Naive thymus-derived CD4-positive, alpha-beta T cell (primary cell): ENCODE data around the gene SREBF2. TPM values are rescaled to one million over a fixed set of nuclear protein-coding genes. Genes with fewer than 3 reads are reported as not detected.
A peak's percentile ranks its signal among the peaks of the same experiment; 100 is the strongest.

Source experiments
- ATAC-seq: fragments of 150-1000 bp; cut with Tn5 transposase; 2 replicates; pipeline ENCODE4 v1.10.0; 2021; ENCODE audit warnings: mild to moderate bottlenecking, moderate library complexity
- CTCF ChIA-PET: fragments of 350-600 bp; sonication (Branson Sonifier 250); formaldehyde crosslinking; loops from one replicate; lab custom pipeline; 2021; ENCODE audit warnings: antibody characterized with exemption; lab: Charles Lee
- POLR2A ChIA-PET: fragments of 350-600 bp; sonication (Branson Sonifier 250); formaldehyde crosslinking; loops from one replicate; lab custom pipeline; 2021; ENCODE audit warnings: antibody characterized with exemption, inconsistent platforms; lab: Charles Lee
- DNase-seq, 9 donors: peaks; one replicate each; pipeline versions ENCODE4 v3.0.0 to v3.0.0-alpha.2; 2020 to 2022; ENCODE audit warnings: mixed read lengths in 1 of 9
- H3K27ac ChIP-seq: one replicate; pipeline ENCODE4 v1.7.0; 2013; ENCODE audit warnings: mild to moderate bottlenecking, low read depth, low read length, moderate library complexity
- H3K27me3 ChIP-seq, 2 donors: one replicate each; pipeline ENCODE4 v1.7.0; 2013; ENCODE audit warnings: low read length in 2 of 2, mild to moderate bottlenecking in 2 of 2, moderate library complexity in 2 of 2; ENCODE audit not compliant: control insufficient read depth in 2 of 2, insufficient read depth in 2 of 2
- H3K36me3 ChIP-seq, 3 experiments: 1 replicate in 2 of 3; 2 replicates in 1 of 3; pipeline ENCODE4 v1.7.0; 2013; ENCODE audit warnings: low read length in 3 of 3, mild to moderate bottlenecking in 3 of 3, moderate library complexity in 1 of 3; ENCODE audit not compliant: insufficient read depth in 3 of 3, control insufficient read depth in 2 of 3
- H3K4me1 ChIP-seq, 2 donors: one replicate each; pipeline ENCODE4 v1.7.0; 2013; ENCODE audit warnings: low read length in 2 of 2, mild to moderate bottlenecking in 2 of 2, moderate library complexity in 1 of 2; ENCODE audit not compliant: control insufficient read depth in 2 of 2, insufficient read depth in 2 of 2
- H3K4me3 ChIP-seq: 2 replicates; pipeline ENCODE4 v1.7.0; 2013; ENCODE audit warnings: mild to moderate bottlenecking, low read length
- H3K9me3 ChIP-seq, 3 experiments: 1 replicate in 2 of 3; 2 replicates in 1 of 3; pipeline ENCODE4 v1.7.0; 2013; ENCODE audit warnings: low read length in 3 of 3; ENCODE audit not compliant: control insufficient read depth in 2 of 3
- H3K27ac Mint-ChIP-seq, 9 donors: one replicate each; pipeline ENCODE4 v1.8.0; 2020 to 2022; ENCODE audit warnings: mixed read lengths in 9 of 9, mild to moderate bottlenecking in 8 of 9, moderate library complexity in 5 of 9, inconsistent platforms in 2 of 9
- H3K27me3 Mint-ChIP-seq, 5 donors: one replicate each; pipeline ENCODE4 v1.8.0; 2021 to 2022; ENCODE audit warnings: mixed read lengths in 5 of 5, mild to moderate bottlenecking in 1 of 5
- H3K36me3 Mint-ChIP-seq, 5 donors: one replicate each; pipeline ENCODE4 v1.8.0; 2020 to 2022; ENCODE audit warnings: mixed read lengths in 5 of 5, mild to moderate bottlenecking in 3 of 5, inconsistent platforms in 1 of 5
- H3K4me1 Mint-ChIP-seq, 7 donors: one replicate each; pipeline ENCODE4 v1.8.0; 2020 to 2022; ENCODE audit warnings: mixed read lengths in 7 of 7, mild to moderate bottlenecking in 3 of 7, inconsistent platforms in 1 of 7
- H3K4me3 Mint-ChIP-seq, 10 donors: one replicate each; pipeline ENCODE4 v1.8.0; 2020 to 2022; ENCODE audit warnings: mild to moderate bottlenecking in 10 of 10, mixed read lengths in 10 of 10, moderate library complexity in 6 of 10, inconsistent platforms in 2 of 10
- H3K9me3 Mint-ChIP-seq, 11 donors: one replicate each; pipeline ENCODE4 v1.8.0; 2020 to 2022; ENCODE audit warnings: mixed read lengths in 11 of 11, mild to moderate bottlenecking in 4 of 11, inconsistent platforms in 1 of 11, moderate library complexity in 1 of 11
- intact Hi-C, 2 donors: fragments of 100-400 bp; cut with micrococcal nuclease; formaldehyde crosslinking; loops; one replicate each; pipeline ENCODE4 v1.15.1; 2023
- polyA plus RNA-seq, 2 donors: library from polyadenylated mRNA; unstranded; fragments of 300-500 nt; fragmentation: Illumina TruSeq; gene quantifications; one replicate each; pipeline ENCODE4 v1.2.3, GENCODE V29; 2021
- total RNA-seq, 6 experiments: library from RNA in 5 of 6; stranded (reverse) in 5 of 6; gene quantifications; 1 replicate in 5 of 6; 2 replicates in 1 of 6; pipeline ENCODE4 v1.2.3 and lab custom pipeline; 2021 to 2026

SREBF2 gene
- total and polyA plus RNA-seq, 7 experiments from 2014 or later, result 17.4 to 117 (median 84.0) TPM

DNA sequence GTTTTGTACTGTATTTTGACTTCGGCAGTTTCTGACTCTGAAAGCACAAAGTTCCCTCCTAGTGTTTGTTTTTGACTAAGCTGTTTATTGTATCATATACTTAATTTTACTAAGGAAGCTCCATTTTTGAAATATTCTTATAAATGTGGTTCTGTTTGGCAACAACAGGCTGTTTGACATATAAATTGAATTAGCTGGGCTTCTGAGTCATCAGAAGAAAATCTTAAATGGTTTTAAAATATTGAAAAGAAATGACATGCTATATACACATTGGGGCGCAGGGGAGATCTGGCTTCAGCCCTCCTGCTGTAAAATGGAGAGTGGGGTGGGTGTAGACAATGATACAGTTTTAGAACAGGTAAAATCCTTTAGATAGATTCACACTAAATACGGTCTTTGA, 43.4 kb downstream of the SREBF2 start:
- H3K27ac Mint-ChIP-seq, result peak overlapping the region in 4 of 9 donors; percentile 17 to 84 (median 30)
- no peak overlapping the region for H3K27ac ChIP-seq
- peaks cover 13 to 48% (median 27%) of the 10 kb centered on the region in 5 donors for H3K36me3 Mint-ChIP-seq
- DNase-seq, result no peak
- POLR2A ChIA-PET, result interaction anchor here (0.6 kb wide), 1 partner anchor 108 kb away, joined by 3 read pairs; no protein-coding TSS in a partner anchor
- H3K27me3 Mint-ChIP-seq, result no peaks in the 10 kb centered on the region
- H3K9me3 ChIP-seq, result no peaks in the 10 kb centered on the region
- intact Hi-C loops, result no loop called here
- H3K4me3 ChIP-seq, result no peak overlapping the region
- peaks cover 0 to 2% (median 0%) of the 10 kb centered on the region in 11 donors for H3K9me3 Mint-ChIP-seq
- ATAC-seq, result no peak
- H3K4me1 Mint-ChIP-seq, result peaks cover 0 to 29% (median 17%) of the 10 kb centered on the region in 7 donors
- H3K4me3 Mint-ChIP-seq, result no peak overlapping the region
- CTCF ChIA-PET, result interaction anchor here (1.4 kb wide), 1 partner anchor 19 kb away, joined by 3 read pairs; no protein-coding TSS in a partner anchor
- no peaks in the 10 kb centered on the region for H3K27me3 ChIP-seq
- peaks cover 3 to 67% (median 12%) of the 10 kb centered on the region in 3 experiments for H3K36me3 ChIP-seq
- no peaks in the 10 kb centered on the region for H3K4me1 ChIP-seq

DNA sequence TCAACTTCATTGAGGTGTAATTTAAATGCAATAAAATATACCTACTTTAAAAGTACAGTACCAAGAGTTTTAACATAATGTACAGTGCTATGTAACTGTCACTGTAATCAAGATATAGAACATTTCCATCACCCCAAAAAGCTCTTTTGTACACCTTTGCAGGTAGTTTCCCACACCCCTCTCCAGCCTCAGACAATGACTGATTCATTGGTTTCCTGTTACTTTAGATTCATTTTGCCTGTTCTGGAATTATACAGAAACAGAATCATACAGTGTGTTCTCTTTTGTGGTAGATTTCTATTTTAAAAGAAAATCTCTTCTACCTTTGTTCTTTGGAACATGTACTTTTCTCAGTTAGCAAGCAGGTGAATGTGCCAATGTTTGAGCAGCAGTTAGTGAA, 43.8 kb downstream of the SREBF2 start:
- Histone ChIP-seq H3K36me3 (peaks cover 0 to 67% (median 9%) of the 10 kb centered on the region in 3 experiments), H3K27ac (no peak overlapping the region), H3K4me3 (no peak overlapping the region), H3K9me3 (no peaks in the 10 kb centered on the region), H3K4me1 (no peaks in the 10 kb centered on the region), H3K27me3 (no peaks in the 10 kb centered on the region)
- peak; percentile 26 for ATAC-seq
- H3K27me3 Mint-ChIP-seq, result no peaks in the 10 kb centered on the region
- intact Hi-C loops, result no loop called here
- H3K36me3 Mint-ChIP-seq, result peaks cover 16 to 52% (median 31%) of the 10 kb centered on the region in 5 donors
- peak overlapping the region in 5 of 9 donors; percentile 17 to 84 (median 38) for H3K27ac Mint-ChIP-seq
- no peak overlapping the region for H3K4me3 Mint-ChIP-seq
- H3K9me3 Mint-ChIP-seq, result peaks cover 0 to 2% (median 0%) of the 10 kb centered on the region in 11 donors
- ChIA-PET CTCF (no interaction called here), POLR2A (no interaction called here)
- peak in 1 of 9 donors; percentile 19 for DNase-seq
- H3K4me1 Mint-ChIP-seq, result peaks cover 0 to 29% (median 16%) of the 10 kb centered on the region in 7 donors

DNA sequence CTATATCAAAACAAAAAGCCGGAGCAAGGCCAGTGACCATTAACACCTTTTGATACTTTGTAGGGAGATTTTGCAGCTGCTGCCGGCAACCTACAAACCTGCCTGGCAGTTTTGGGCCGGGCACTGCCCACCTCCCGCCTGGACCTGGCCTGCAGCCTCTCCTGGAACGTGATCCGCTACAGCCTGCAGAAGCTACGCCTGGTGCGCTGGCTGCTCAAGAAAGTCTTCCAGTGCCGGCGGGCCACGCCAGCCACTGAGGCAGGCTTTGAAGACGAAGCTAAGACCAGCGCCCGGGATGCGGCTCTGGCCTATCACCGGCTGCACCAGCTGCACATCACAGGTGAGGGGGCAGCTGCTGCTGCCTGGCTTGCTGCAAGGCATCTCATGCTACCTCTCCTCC, 47.7 kb downstream of the SREBF2 start:
- no peaks in the 10 kb centered on the region for H3K27me3 ChIP-seq
- no peak overlapping the region for H3K4me3 Mint-ChIP-seq
- H3K9me3 ChIP-seq, result no peaks in the 10 kb centered on the region
- H3K27me3 Mint-ChIP-seq, result no peaks in the 10 kb centered on the region
- peaks cover 8 to 88% (median 30%) of the 10 kb centered on the region in 3 experiments for H3K36me3 ChIP-seq
- H3K36me3 Mint-ChIP-seq, result peaks cover 18 to 63% (median 30%) of the 10 kb centered on the region in 5 donors
- H3K9me3 Mint-ChIP-seq, result peaks cover 0 to 3% (median 0%) of the 10 kb centered on the region in 11 donors
- H3K27ac ChIP-seq, result no peak overlapping the region
- H3K4me3 ChIP-seq, result no peak overlapping the region
- ChIA-PET CTCF (interaction anchor here (0.6 to 1.4 kb wide), 2 partner anchors 183 to 316 kb away, joined by 3 to 4 read pairs; no protein-coding TSS in a partner anchor), POLR2A (interaction anchor here (0.6 to 1.0 kb wide), 2 partner anchors 48 to 125 kb away, joined by 3 read pairs; partner anchors contain the start of gene SREBF2)
- H3K4me1 ChIP-seq, result no peaks in the 10 kb centered on the region
- no peak for ATAC-seq
- H3K4me1 Mint-ChIP-seq, result peaks cover 0 to 15% (median 4%) of the 10 kb centered on the region in 7 donors
- no peak for DNase-seq
- H3K27ac Mint-ChIP-seq, result no peak overlapping the region
- intact Hi-C loops, result no loop called here

DNA sequence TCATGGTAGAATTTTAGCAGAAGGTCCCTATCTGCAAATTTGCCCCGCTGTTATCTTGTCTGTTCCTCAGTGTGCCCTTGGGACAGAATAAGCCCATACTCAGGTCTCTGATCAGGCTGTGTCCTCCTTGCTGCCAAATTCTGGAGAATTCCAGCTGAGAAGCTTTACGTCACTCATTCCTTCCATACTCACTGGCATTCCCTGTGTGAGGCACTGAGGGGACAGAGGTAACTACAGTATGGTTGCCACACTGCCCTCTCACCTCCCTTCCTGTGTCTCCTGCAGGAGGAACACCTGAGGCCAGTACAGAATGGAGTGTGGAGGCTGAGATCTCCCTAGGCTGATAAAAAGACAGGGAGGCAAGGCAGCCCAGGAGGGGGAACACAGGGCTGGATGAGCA, 50.5 kb downstream of the SREBF2 start:
- H3K4me3 Mint-ChIP-seq, result no peak overlapping the region
- no peaks in the 10 kb centered on the region for H3K27me3 Mint-ChIP-seq
- ATAC-seq (no peak), DNase-seq (no peak)
- H3K27ac Mint-ChIP-seq, result peak overlapping the region in 1 of 9 donors; percentile 45
- Histone ChIP-seq H3K27me3 (no peaks in the 10 kb centered on the region), H3K27ac (no peak overlapping the region), H3K4me3 (no peak overlapping the region), H3K4me1 (no peaks in the 10 kb centered on the region), H3K9me3 (no peaks in the 10 kb centered on the region), H3K36me3 (peaks cover 14 to 91% (median 31%) of the 10 kb centered on the region in 3 experiments)
- H3K36me3 Mint-ChIP-seq, result peaks cover 26 to 69% (median 33%) of the 10 kb centered on the region in 5 donors
- peaks cover 0 to 2% (median 0%) of the 10 kb centered on the region in 11 donors for H3K9me3 Mint-ChIP-seq
- ChIA-PET POLR2A (no interaction called here), CTCF (no interaction called here)
- H3K4me1 Mint-ChIP-seq, result peaks cover 0 to 5% (median 0%) of the 10 kb centered on the region in 7 donors
- intact Hi-C loops, result no loop called here

DNA sequence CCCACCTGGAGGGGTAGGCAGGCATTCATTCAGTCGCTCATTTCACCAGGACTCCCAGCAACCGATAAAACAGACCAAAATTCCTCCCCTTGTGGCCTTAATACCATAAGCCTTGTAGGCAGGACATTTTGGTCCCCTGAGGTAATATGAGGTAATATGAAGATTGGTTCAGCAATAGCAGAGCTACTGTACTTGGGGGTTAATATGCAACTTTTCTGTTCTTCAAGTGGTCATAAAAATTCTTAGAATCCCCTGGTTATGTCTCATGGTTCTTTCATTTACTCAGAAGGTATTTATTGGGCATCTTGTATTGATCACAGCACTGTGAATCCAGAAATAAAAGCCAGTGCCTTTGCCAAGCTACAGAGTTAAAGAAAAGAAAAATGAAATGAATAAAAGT, 52.2 kb downstream of the SREBF2 start:
- no peaks in the 10 kb centered on the region for H3K4me1 ChIP-seq
- POLR2A ChIA-PET, result interaction anchor here (0.8 kb wide), 1 partner anchor 21 kb away, joined by 3 read pairs; no protein-coding TSS in a partner anchor

DNA sequence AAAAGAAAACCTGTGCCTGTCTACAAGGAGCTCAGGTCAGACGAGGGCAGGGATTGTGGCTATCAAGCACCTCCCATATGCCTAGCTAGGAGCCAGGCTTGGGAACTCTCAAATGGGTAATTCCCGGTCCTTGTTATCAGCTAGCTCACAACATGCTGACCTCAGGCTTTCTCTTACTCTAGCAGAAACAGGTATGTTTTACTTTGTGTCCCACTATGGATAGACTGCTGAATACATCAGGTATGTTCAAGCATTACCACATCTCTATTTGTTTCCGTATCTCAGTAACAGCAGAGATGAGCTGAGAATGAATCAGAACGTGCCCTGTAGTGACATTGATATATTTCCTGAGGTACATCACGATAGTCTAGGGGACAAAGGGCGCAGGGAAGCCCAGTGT, 52.6 kb downstream of the SREBF2 start:
- Mint-ChIP-seq H3K9me3 (peaks cover 0 to 2% (median 0%) of the 10 kb centered on the region in 11 donors), H3K27ac (no peak overlapping the region), H3K4me3 (no peak overlapping the region), H3K27me3 (no peaks in the 10 kb centered on the region), H3K36me3 (peaks cover 23 to 64% (median 34%) of the 10 kb centered on the region in 5 donors), H3K4me1 (peaks cover 0 to 5% (median 0%) of the 10 kb centered on the region in 7 donors)
- H3K27me3 ChIP-seq, result no peaks in the 10 kb centered on the region
- H3K27ac ChIP-seq, result no peak overlapping the region
- ChIA-PET CTCF (no interaction called here), POLR2A (interaction anchor here (0.8 kb wide), 1 partner anchor 20 kb away, joined by 3 read pairs; no protein-coding TSS in a partner anchor)
- DNase-seq (no peak), ATAC-seq (no peak)
- no peak overlapping the region for H3K4me3 ChIP-seq
- intact Hi-C loops, result no loop called here
- H3K36me3 ChIP-seq, result peaks cover 14 to 91% (median 30%) of the 10 kb centered on the region in 3 experiments
- no peaks in the 10 kb centered on the region for H3K9me3 ChIP-seq
- no peaks in the 10 kb centered on the region for H3K4me1 ChIP-seq

More for the DNA sequence above, 52.2 kb downstream of the SREBF2 start:
- Histone ChIP-seq H3K9me3 (no peaks in the 10 kb centered on the region), H3K4me3 (no peak overlapping the region), H3K36me3 (peaks cover 14 to 91% (median 30%) of the 10 kb centered on the region in 3 experiments), H3K27me3 (no peaks in the 10 kb centered on the region), H3K27ac (no peak overlapping the region)
- Mint-ChIP-seq H3K4me3 (no peak overlapping the region), H3K36me3 (peaks cover 23 to 62% (median 31%) of the 10 kb centered on the region in 5 donors), H3K4me1 (peaks cover 0 to 5% (median 0%) of the 10 kb centered on the region in 7 donors), H3K9me3 (peaks cover 0 to 2% (median 0%) of the 10 kb centered on the region in 11 donors), H3K27ac (no peak overlapping the region), H3K27me3 (no peaks in the 10 kb centered on the region)
- no peak for ATAC-seq
- DNase-seq, result no peak
- CTCF ChIA-PET, result no interaction called here
- intact Hi-C loops, result no loop called here
